ENCODE data around the gene MAML3.

Gene MAML3

DNA sequence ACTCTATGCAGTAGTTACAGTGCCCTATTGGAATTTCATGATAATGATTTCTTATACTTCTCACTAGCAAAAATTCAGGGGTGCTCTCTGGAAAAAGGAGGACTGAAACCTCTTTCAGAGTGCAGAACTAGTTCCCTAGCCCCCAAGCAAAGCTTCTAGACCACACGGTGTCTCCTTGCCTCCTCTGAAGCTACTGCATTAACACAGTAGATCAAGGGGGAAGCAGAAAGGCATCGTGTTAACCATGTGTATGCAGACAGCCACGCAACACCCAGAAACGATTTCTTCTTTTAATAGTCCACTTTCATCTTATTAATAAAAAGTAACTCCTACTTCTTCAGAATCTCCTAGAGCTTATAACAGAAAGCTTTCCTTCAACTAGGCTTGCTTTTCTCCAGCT lies 44.7 kb downstream of the MAML3 start:
- TF ChIP-seq, protein P1, sequence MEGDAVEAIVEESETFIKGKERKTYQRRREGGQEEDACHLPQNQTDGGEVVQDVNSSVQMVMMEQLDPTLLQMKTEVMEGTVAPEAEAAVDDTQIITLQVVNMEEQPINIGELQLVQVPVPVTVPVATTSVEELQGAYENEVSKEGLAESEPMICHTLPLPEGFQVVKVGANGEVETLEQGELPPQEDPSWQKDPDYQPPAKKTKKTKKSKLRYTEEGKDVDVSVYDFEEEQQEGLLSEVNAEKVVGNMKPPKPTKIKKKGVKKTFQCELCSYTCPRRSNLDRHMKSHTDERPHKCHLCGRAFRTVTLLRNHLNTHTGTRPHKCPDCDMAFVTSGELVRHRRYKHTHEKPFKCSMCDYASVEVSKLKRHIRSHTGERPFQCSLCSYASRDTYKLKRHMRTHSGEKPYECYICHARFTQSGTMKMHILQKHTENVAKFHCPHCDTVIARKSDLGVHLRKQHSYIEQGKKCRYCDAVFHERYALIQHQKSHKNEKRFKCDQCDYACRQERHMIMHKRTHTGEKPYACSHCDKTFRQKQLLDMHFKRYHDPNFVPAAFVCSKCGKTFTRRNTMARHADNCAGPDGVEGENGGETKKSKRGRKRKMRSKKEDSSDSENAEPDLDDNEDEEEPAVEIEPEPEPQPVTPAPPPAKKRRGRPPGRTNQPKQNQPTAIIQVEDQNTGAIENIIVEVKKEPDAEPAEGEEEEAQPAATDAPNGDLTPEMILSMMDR (IDR thresholded peaks at IDR 0.05): no peak
- Histone ChIP-seq H3K27me3 (no peaks in the 10 kb centered on the region), H3K4me1 (ENCODE audit: control insufficient read depth in 1 of 2, insufficient read depth in 1 of 2, low read depth in 1 of 2, low read length in 1 of 2) (no peaks in the 10 kb centered on the region), H3K4me3 (ENCODE audit: low read depth in 1 of 2, low read length in 1 of 2) (no peak overlapping the region), H3K27ac (no peak overlapping the region), H3K36me3 (no peaks in the 10 kb centered on the region), H3K9me3 (no peaks in the 10 kb centered on the region)

DNA sequence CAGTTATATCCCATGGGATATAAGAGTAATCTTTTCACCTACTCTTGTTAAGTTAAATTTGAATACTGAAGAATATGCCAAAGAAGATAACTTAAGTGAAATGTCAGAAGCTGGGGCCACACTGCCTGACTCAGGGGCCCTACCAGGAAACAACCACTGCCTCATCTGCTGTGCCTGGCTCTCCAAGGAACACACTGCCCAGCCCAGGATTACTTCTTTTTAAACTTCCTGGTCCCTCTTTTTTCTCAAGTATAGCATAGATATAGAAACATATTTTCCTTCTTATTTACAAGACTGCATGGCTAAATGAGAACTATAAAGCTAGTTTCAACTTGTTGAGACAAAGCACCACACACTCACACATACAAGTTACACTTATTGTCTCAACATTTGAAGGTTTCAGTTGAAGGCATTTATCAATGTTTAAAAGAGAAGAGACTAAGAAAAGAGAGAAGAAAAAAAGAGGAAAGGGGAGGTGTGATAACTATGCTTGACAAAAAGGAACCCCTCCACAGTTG lies 45.2 kb downstream of the MAML3 start:
- H3K9me3 ChIP-seq: no peaks in the 10 kb centered on the region
- peaks cover 3 to 4% of the 10 kb centered on the region in 2 experiments for H3K4me1 ChIP-seq (ENCODE audit: control insufficient read depth in 1 of 2, insufficient read depth in 1 of 2, low read depth in 1 of 2, low read length in 1 of 2)
- no peaks in the 10 kb centered on the region for H3K27me3 ChIP-seq
- TF ChIP-seq, protein P1 (IDR thresholded peaks at IDR 0.05): no peak
- no peak overlapping the region for H3K4me3 ChIP-seq (ENCODE audit: low read depth in 1 of 2, low read length in 1 of 2)
- no peaks in the 10 kb centered on the region for H3K36me3 ChIP-seq
- H3K27ac ChIP-seq: no peak overlapping the region

DNA sequence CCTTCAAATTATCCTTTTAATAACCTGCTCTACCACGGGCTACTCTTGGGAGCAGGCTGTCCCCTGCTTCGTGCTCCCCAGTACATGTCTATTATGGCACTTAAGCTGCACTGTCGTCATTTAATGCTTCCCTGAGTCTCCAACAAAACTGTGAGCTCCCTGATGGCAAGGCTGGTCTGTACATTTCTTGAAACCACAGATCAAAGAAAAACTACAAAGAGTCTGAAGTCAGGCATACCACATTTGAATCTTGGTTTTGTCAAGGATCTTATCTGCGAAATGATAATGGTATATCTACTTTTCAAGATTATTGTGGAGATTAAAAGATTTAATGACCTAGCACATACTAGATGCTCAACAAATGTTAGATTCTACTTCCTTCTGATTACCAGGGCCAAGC lies 45.7 kb downstream of the MAML3 start:
- H3K27ac ChIP-seq: no peak overlapping the region
- no peak overlapping the region for H3K4me3 ChIP-seq (ENCODE audit: low read depth in 1 of 2, low read length in 1 of 2)
- peaks cover 7 to 9% of the 10 kb centered on the region in 2 experiments for H3K4me1 ChIP-seq (ENCODE audit: control insufficient read depth in 1 of 2, insufficient read depth in 1 of 2, low read depth in 1 of 2, low read length in 1 of 2)
- no peaks in the 10 kb centered on the region for H3K36me3 ChIP-seq
- no peaks in the 10 kb centered on the region for H3K9me3 ChIP-seq
- no peaks in the 10 kb centered on the region for H3K27me3 ChIP-seq
- TF ChIP-seq, protein P1 (IDR thresholded peaks at IDR 0.05): no peak

DNA sequence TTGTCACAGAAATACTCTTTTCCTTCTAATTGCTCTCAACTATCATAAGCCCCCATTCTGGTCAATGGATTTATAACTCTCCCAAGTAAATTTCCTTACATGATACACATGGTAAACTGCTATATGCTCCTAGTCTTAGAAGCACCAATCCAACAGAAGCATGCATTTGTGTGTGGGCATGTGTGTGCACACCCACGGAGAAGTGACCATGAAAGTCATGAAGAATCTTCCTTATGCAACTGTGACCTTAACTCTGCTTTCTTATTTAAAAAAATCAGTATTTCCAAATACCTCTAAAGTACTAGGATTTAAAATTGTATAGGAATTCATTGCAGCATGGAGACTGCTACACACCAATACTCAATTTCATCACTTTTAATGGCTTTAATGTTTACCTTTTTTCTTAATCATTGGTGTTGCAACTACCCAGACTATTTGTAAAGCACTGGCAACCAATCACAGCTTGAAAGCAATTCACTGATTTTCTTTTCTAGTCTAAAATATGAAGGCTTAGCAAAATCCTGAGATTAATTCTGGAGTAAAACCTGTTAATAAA lies 47.6 kb downstream of the MAML3 start:
- TF ChIP-seq, protein P1 (IDR thresholded peaks at IDR 0.05): no peak

DNA sequence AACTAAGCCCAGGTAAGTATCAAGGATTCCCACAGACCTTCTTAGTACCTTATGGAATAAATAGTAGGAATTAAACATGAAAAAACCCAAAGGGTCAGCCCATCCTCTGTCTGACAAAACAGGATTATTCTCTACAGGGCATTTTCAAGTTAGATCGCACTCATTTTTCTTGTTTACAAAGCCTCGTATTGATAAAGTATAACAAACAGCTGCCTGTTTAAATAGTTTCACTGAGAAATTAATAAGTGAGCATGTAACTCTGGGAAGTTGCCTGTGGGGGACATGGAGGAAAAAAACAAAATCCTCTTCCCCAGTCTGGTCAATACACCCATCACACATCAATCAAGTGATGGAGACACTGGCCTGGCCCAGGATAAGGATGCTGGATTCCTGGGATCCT lies 48.5 kb downstream of the MAML3 start:
- Histone ChIP-seq H3K27me3 (no peaks in the 10 kb centered on the region), H3K36me3 (no peaks in the 10 kb centered on the region), H3K4me1 (ENCODE audit: control insufficient read depth in 1 of 2, insufficient read depth in 1 of 2, low read depth in 1 of 2, low read length in 1 of 2) (peaks cover 12 to 17% of the 10 kb centered on the region in 2 experiments), H3K4me3 (ENCODE audit: low read depth in 1 of 2, low read length in 1 of 2) (no peak overlapping the region), H3K9me3 (no peaks in the 10 kb centered on the region), H3K27ac (no peak overlapping the region)
- TF ChIP-seq, protein P1 (IDR thresholded peaks at IDR 0.05): no peak

More for the DNA sequence above, 47.6 kb downstream of the MAML3 start:
- H3K27ac ChIP-seq: no peak overlapping the region
- peaks cover 7 to 10% of the 10 kb centered on the region in 2 experiments for H3K4me1 ChIP-seq (ENCODE audit: control insufficient read depth in 1 of 2, insufficient read depth in 1 of 2, low read depth in 1 of 2, low read length in 1 of 2)
- H3K9me3 ChIP-seq: no peaks in the 10 kb centered on the region
- no peak overlapping the region for H3K4me3 ChIP-seq (ENCODE audit: low read depth in 1 of 2, low read length in 1 of 2)
- H3K27me3 ChIP-seq: no peaks in the 10 kb centered on the region
- no peaks in the 10 kb centered on the region for H3K36me3 ChIP-seq
